Adipocyte (in vitro differentiated cells): ENCODE measurements around the gene POU4F1.

Source experiments
- DNase-seq: peaks from one replicate; pipeline ENCODE4 v3.0.0-alpha.2; 2015; ENCODE audit warnings: low read depth
- H3K27me3 ChIP-seq: replicated peaks from 2 replicates; pipeline ENCODE4 v1.7.0; 2013; ENCODE audit warnings: mild to moderate bottlenecking, low read length, moderate library complexity; ENCODE audit not compliant: control insufficient read depth, insufficient read depth
- H3K36me3 ChIP-seq: 2 replicates; pipeline ENCODE4 v1.7.0; 2013; ENCODE audit warnings: low read length, mild to moderate bottlenecking, moderate library complexity; ENCODE audit not compliant: control insufficient read depth, insufficient read depth, severe bottlenecking
- H3K4me1 ChIP-seq: 2 replicates; pipeline ENCODE4 v1.7.0; 2013; ENCODE audit warnings: mild to moderate bottlenecking, low read length, moderate library complexity; ENCODE audit not compliant: control insufficient read depth, insufficient read depth
- H3K4me3 ChIP-seq: 2 replicates; pipeline ENCODE4 v1.7.0; 2013; ENCODE audit warnings: mild to moderate bottlenecking, low read length, moderate library complexity
- H3K9ac ChIP-seq: 2 replicates; pipeline ENCODE4 v1.7.0; 2013; ENCODE audit warnings: mild to moderate bottlenecking, low read length, moderate library complexity
- H3K9me3 ChIP-seq: 2 replicates; pipeline ENCODE4 v1.7.0; 2013; ENCODE audit warnings: mild to moderate bottlenecking, low read length, moderate library complexity; ENCODE audit not compliant: control insufficient read depth

POU4F1 gene

GRCh38 chr13:78604782-78605611 is 1.6 kb upstream of the POU4F1 start:
- Histone ChIP-seq H3K9me3 (peaks cover 8% of the 10 kb centered on the region), H3K36me3 (no peaks in the 10 kb centered on the region), H3K9ac (no peak overlapping the region), H3K27me3 (peaks cover 86% of the 10 kb centered on the region), H3K4me1 (peaks cover 18% of the 10 kb centered on the region), H3K4me3 (no peak overlapping the region)
- no peak for DNase-seq

DNA sequence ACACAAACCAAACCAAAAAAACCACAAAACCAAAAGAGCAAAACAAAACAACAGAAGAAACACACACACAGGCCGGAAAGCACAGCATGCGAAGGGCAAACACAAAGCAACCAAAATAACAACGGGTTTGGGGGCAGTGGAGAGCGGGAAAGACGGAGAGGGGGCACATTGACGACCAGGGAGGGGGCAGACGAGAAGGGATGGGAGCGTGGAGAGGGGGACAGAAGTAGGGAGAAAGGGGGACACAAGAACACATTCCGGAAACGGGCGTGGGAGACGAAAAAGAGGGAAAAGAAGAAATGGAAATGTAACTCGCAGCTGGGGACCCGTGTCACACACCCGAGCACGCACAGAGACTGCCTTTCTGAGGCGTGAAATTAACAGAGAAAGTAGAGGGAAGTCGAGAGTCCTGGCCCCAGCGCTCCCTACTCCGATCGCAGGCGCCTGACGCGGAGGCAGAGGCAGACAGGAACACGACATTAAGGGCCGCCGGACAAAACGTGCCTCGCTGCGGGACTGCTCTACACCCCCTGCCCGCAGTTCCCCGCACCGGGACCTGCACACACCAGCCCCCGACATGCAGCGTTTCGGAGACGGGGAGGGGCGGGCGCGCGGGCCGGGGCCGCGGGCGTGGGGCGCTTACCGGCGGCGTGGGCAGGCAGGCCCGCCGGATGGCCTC is 652 bp downstream of the POU4F1 start:
- Histone ChIP-seq H3K4me1 (peaks cover 4% of the 10 kb centered on the region), H3K9ac (no peak overlapping the region), H3K4me3 (no peak overlapping the region), H3K9me3 (peaks cover 16% of the 10 kb centered on the region), H3K36me3 (no peaks in the 10 kb centered on the region), H3K27me3 (peaks cover 86% of the 10 kb centered on the region)
- no peak for DNase-seq

DNA sequence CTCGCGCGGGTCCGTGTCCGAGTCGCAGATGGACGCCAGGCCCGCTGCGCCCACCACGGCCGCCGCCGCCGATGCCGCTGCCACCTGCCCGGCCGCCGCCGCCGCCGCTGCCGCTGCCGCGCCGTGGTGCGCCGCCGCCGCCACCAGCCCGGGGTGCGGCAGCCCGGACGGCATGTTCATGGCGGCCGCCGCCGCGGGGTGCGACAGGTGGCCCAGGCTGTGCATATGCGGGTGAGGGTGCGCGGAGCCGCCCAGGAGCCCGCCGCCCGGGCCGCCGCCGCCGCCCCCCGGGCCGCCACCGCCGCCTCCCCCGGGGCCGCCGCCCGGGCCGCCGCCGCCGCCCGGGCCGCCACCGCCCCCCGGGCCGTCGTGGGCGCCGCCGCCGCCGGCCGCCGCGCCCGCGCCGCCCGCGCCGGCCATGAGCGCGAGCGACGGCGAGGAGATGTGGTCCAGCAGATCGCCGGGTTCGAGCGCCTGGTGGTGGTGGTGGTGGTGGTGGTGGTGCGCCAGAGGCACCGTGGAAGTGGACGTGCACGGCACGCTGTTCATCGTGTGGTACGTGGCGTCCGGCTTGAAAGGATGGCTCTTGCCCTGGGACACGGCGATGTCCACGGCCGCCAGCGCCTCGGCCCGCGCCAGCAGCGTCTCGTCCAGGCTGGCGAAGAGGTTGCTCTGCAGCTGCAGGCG is 1.3 kb downstream of the POU4F1 start:
- Histone ChIP-seq H3K4me3 (no peak overlapping the region), H3K9me3 (peaks cover 18% of the 10 kb centered on the region), H3K36me3 (no peaks in the 10 kb centered on the region), H3K9ac (no peak overlapping the region), H3K27me3 (peaks cover 86% of the 10 kb centered on the region), H3K4me1 (peaks cover 4% of the 10 kb centered on the region)
- no peak for DNase-seq

DNA sequence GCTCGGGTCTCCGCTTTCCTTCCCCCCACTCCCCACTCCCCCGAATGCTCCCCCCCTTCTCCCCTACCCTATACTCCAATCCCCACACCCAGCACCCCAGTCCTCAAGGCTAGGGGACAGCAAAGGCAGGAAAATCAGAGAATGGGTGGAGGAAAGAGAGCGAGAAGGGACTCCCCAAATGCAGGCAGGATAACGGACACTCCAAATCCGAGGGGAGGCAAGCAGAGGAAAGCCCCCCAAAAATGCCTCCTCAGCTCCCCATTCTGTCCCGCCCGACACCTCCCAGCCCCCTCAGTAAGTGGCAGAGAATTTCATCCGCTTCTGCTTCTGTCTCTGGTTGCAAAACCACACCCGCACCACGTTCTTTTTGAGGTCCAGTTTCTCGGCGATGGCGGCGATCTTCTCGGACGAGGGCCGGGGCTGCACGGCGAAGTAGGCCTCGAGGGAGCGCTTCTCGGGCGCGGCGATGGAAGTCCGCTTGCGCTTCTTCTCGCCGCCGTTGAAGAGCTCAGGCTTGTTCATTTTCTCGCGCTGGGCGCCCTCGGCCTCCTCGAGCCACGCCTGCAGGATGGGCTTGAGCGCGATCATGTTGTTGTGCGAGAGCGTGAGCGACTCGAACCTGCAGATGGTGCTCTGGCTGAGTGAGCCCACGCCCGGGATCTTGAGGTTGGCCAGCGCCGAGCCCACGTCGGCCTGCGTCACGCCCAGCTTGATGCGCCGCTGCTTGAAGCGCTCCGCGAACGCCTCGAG is 2.1 kb downstream of the POU4F1 start:
- DNase-seq = no peak
- Histone ChIP-seq H3K36me3 (no peaks in the 10 kb centered on the region), H3K9me3 (peaks cover 12% of the 10 kb centered on the region), H3K4me1 (peaks cover 4% of the 10 kb centered on the region), H3K27me3 (peaks cover 86% of the 10 kb centered on the region), H3K9ac (no peak overlapping the region), H3K4me3 (no peak overlapping the region)

- H3K4me3 ChIP-seq = no peak overlapping the region
- DNase-seq = no peak
- no peaks in the 10 kb centered on the region for H3K36me3 ChIP-seq
These were observed 3.0 kb downstream of the POU4F1 start for GRCh38 chr13:78600280-78600883.

DNA sequence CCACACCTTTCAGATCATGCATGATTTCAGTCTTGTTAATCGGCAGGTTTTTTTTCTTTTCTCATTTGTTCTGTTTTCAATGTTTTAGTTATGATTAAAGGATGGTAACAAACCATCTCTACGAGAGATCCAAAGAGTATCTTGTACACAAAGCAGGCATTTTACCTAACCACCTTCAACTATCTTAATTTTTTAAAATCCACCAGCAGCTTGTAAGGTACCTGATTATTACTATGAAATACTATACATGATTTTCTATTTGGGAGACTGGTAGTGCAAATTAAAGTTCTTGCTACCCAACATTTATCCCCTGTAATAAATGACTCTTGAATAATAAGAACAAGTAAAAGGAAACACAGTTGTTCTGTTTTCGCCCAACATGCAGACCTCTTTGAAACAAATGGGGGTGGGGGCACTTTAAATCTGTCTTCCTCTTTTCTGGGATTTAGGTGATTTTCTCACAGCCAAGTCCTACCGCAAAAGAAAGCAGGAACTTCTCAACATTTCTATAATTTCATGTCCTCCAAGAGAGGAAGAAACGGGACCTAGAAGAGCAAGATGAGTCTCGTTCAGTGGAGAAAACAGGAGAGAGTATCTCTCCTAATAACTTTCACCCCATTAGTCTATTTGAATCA is 3.6 kb downstream of the POU4F1 start:
- Histone ChIP-seq H3K9me3 (peaks cover 12% of the 10 kb centered on the region), H3K4me3 (no peak overlapping the region), H3K9ac (no peak overlapping the region), H3K27me3 (peaks cover 86% of the 10 kb centered on the region), H3K36me3 (no peaks in the 10 kb centered on the region), H3K4me1 (peaks cover 4% of the 10 kb centered on the region)
- no peak for DNase-seq

More at GRCh38 chr13:78600280-78600883, 3.0 kb downstream of the POU4F1 start:
- H3K9me3 ChIP-seq = peaks cover 12% of the 10 kb centered on the region
- no peak overlapping the region for H3K9ac ChIP-seq
- H3K27me3 ChIP-seq = peaks cover 86% of the 10 kb centered on the region
- H3K4me1 ChIP-seq = peaks cover 4% of the 10 kb centered on the region

- no peak overlapping the region for H3K4me3 ChIP-seq
- DNase-seq = no peak
These were observed 4.2 kb downstream of the POU4F1 start for GRCh38 chr13:78598966-78599644.

DNA sequence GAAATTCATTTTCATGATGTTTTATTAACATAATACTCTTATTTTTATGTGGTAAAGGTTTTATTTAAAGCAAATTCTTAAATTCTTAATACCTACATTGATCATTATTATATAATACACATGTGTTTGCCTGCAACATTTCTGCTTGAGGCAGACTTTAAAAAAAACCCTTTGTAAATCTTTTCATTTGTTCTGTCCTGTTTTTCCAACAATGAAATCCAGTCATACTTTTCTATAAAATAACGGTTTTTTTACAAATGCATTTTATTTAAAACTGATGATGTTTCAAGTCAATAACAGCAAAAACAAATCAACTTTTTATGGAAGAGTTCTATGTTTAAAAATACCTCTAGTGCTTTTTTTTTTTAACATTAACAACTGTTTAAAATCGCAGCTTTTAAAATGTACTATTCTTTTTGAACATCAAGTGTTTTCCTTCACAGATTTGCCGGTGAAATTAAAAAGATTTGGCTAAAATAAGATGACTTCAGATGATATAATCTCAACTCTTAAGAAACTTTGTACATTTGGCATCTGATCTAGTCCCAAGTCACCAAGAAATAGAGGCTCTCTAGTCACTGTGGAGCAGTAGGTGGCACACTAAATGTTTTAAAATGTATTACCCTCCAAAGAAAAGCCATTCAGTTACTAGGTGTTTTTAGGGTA is 5.1 kb downstream of the POU4F1 start:
- H3K27me3 ChIP-seq = peaks cover 89% of the 10 kb centered on the region
- no peak overlapping the region for H3K4me3 ChIP-seq
- no peak for DNase-seq
- no peak overlapping the region for H3K9ac ChIP-seq
- no peaks in the 10 kb centered on the region for H3K36me3 ChIP-seq
- peaks cover 4% of the 10 kb centered on the region for H3K4me1 ChIP-seq
- peaks cover 15% of the 10 kb centered on the region for H3K9me3 ChIP-seq

More at GRCh38 chr13:78598966-78599644, 4.2 kb downstream of the POU4F1 start:
- Histone ChIP-seq H3K9ac (no peak overlapping the region), H3K27me3 (peaks cover 86% of the 10 kb centered on the region), H3K36me3 (no peaks in the 10 kb centered on the region), H3K9me3 (peaks cover 12% of the 10 kb centered on the region), H3K4me1 (peaks cover 4% of the 10 kb centered on the region)

DNA sequence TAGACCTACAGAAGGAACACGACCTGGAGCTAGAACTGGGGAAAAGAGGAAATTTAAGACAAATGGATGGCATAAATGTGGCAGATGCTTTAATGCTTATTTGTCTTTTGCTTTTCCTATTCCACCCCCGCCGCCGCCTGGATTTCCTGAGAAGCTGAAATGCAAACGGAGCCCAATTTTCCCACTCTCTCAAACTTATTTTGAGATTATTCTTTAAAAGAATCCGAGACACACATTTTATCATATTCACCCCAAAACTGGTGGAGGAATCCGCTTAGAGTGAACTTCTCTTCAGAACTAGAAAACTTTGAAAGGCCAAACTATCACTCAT is 5.8 kb downstream of the POU4F1 start:
- no peak for DNase-seq

More for the DNA sequence above, 5.8 kb downstream of the POU4F1 start:
- peaks cover 93% of the 10 kb centered on the region for H3K27me3 ChIP-seq
- peaks cover 3% of the 10 kb centered on the region for H3K4me1 ChIP-seq
- H3K4me3 ChIP-seq = no peak overlapping the region
- no peaks in the 10 kb centered on the region for H3K36me3 ChIP-seq
- no peak overlapping the region for H3K9ac ChIP-seq
- H3K9me3 ChIP-seq = peaks cover 15% of the 10 kb centered on the region
